ENCODE measurements around the gene CHRD.
A peak's percentile ranks its signal among the peaks of the same experiment; 100 is the strongest.

The CHRD gene

DNA sequence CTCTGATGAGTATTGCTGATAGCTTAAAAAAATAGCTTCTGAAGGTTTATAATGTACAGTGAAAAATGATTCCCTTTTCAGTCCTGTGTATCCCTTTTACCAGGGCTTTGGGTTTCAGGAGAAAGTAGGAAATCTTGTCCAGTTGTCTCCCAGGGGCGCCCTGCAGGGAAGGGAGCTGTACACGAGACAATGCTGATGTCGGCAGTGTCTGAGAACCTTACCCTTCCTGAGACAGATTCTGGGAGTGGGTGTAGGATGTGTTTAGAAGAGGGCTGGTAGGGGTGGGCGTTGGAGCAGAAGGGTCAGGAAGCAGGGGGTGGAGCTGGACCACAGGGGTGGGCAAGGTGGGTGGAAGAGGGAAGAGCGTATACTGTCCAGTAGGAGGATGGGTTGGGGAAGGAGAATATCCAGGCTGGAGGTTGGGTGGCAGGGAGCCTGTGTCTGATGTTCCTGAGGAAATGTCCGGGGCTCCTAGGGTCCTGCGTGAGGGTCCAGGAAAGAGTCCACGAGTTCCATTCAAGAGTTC is 7.5 kb upstream of the CHRD start:
- no peak overlapping the region for H3K4me3 ChIP-seq (ENCODE audit: control insufficient read depth, low read depth, low read length)
- TF ChIP-seq, protein P1, sequence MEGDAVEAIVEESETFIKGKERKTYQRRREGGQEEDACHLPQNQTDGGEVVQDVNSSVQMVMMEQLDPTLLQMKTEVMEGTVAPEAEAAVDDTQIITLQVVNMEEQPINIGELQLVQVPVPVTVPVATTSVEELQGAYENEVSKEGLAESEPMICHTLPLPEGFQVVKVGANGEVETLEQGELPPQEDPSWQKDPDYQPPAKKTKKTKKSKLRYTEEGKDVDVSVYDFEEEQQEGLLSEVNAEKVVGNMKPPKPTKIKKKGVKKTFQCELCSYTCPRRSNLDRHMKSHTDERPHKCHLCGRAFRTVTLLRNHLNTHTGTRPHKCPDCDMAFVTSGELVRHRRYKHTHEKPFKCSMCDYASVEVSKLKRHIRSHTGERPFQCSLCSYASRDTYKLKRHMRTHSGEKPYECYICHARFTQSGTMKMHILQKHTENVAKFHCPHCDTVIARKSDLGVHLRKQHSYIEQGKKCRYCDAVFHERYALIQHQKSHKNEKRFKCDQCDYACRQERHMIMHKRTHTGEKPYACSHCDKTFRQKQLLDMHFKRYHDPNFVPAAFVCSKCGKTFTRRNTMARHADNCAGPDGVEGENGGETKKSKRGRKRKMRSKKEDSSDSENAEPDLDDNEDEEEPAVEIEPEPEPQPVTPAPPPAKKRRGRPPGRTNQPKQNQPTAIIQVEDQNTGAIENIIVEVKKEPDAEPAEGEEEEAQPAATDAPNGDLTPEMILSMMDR (conservative IDR thresholded peaks at IDR 0.05; ENCODE audit: control insufficient read depth, insufficient read depth, low read depth, low read length) = no peak
- DNase-seq (ENCODE audit: low read depth) = no peak

DNA sequence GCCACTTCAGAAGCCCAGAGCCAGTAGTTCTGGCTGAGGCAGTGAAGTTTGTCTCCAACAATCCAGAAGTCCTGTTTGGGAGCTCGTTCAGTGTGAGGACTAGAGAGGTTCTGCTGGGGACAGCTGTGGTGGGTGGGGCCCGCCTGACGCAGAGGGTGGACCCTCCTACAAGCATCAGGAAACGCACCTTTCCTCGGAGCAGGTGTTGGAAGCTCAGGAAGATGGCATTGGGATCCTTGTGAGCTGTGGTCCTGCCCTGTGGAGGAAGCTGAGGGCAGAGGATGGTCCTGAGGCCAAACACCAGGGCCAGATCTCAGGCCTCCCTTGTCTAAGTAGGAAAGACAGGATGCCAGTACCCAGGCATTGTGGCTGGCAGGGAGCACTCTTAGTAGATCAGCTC is 6.9 kb upstream of the CHRD start:
- TF ChIP-seq, protein P1 (conservative IDR thresholded peaks at IDR 0.05; ENCODE audit: control insufficient read depth, insufficient read depth, low read depth, low read length) = no peak
- DNase-seq (ENCODE audit: low read depth) = no peak
- H3K4me3 ChIP-seq (ENCODE audit: control insufficient read depth, low read depth, low read length) = no peak overlapping the region

DNA sequence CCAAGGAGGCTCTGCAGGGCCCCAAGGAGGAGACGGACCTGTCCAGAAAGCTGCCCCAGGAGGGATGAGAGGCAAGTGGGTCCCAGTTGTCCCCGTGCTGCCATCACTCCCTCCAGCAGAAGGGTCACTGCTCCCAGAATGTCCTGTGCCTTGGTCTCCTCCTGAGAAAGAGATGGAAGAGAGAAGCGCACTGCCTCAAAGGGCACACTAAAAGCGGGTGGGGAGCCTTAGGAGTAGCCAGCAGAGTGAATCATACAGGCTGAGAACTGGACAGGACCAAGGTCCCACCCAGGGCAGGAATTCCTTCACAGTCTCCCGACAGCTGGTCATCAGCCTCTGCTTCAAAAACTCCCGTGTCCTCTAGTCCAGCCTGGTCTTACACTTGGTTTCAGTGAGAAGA is 6.4 kb upstream of the CHRD start:
- peak; percentile 50 for DNase-seq (ENCODE audit: low read depth)
- H3K4me3 ChIP-seq (ENCODE audit: control insufficient read depth, low read depth, low read length) = no peak overlapping the region
- TF ChIP-seq, protein P1 (conservative IDR thresholded peaks at IDR 0.05; ENCODE audit: control insufficient read depth, insufficient read depth, low read depth, low read length) = no peak

DNA sequence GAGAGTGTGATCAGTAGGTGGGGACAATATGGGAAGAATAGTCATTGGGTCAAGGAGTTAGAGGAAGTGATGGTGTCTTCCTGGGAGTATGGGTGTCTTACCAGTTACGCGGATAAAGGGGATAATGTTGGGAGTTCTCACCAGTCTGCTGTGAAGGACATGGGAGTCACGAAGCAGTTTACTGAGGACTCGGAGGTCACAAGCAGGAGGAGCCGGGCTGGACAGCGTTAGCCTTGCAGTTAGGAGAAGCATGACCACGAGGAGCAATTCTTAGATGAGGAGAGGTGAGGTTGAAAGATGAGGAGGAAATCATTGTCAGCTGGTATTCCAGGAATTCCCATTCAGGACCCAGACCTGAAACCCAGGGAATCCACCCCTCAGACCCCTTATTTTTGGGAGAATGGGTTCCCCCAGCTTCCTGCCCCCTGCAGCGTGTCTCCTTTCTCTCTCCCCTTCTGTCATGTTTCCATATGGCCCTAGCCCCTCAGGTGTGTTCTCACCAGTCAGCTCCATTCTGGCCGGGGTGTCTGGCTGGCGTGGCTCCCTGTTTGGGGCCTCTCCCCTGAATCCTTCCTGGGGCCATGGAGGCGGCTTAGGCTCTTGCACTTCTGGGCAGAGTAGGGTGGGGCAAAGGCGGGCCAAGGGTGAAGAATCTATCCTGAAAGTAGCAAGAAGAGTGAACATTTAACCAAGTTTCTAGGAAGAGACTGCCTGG is 4.0 kb upstream of the CHRD start:
- DNase-seq (ENCODE audit: low read depth) = no peak
- no peak overlapping the region for H3K4me3 ChIP-seq (ENCODE audit: control insufficient read depth, low read depth, low read length)
- TF ChIP-seq, protein P1 (conservative IDR thresholded peaks at IDR 0.05; ENCODE audit: control insufficient read depth, insufficient read depth, low read depth, low read length) = no peak

DNA sequence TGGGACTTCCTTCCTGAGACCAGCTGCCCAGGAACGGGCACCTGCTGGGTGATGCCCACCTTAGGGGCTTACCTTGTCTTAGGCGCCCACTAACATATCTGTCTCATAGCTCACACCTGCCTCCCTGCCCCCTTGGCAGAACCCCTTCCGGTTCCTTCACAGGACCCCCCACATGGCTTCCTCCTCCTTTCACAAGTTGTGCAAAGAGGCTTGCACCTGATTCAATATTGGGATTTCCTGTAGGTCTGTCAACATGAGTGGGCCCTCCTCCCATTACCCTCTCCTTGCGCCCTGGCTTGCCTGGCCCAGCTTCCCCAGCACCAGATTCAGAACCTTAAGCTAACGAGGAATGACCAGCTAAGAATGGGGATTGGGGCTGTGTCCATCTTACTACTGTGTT is 2.5 kb upstream of the CHRD start:
- no peak for DNase-seq (ENCODE audit: low read depth)
- TF ChIP-seq, protein P1 (conservative IDR thresholded peaks at IDR 0.05; ENCODE audit: control insufficient read depth, insufficient read depth, low read depth, low read length) = no peak
- no peak overlapping the region for H3K4me3 ChIP-seq (ENCODE audit: control insufficient read depth, low read depth, low read length)

DNA sequence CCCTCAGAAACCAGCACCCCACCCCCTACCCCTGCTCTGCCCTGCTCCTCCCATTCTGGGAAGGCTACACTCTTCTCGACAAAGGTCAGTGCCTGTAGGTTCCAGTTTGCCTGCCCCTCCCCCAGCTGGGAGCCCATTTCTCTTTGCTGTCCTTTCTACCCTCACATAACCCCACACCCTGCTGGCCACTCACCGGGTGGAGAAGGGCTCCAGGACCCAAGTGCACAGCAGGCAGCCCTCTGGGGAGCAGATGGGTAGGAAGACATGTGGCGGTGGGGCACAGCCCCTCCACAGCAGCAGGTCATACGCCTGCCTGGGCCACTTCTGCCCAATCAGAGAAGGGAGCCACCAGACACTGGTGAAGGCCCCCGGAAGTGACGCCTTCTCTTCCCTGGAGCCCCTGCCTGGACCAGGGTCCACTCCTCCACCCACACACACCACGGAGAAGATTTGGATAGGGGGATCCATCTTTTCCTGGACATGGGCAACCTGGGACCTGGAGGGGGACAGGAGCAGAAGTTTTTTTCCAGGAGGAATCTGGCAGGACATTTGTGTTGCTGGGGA is 1.9 kb upstream of the CHRD start, which contains the start of gene THPO:
THPO (minus strand) TSS at position 326 of the 564 bp plus-strand sequence. CDS start 1,948 bp downstream, outside the sequence.
- DNase-seq (ENCODE audit: low read depth) = no peak
- TF ChIP-seq, protein P1 (conservative IDR thresholded peaks at IDR 0.05; ENCODE audit: control insufficient read depth, insufficient read depth, low read depth, low read length) = no peak

More for the DNA sequence above, 1.9 kb upstream of the CHRD start, which contains the start of gene THPO:
- H3K4me3 ChIP-seq (ENCODE audit: control insufficient read depth, low read depth, low read length) = no peak within 1 kb of the TSS
